Fibroblast of lung (primary cell): ENCODE data around the gene TENM4.

Experiments
- EZH2 ChIP-seq: IDR thresholded peaks from 2 replicates; pipeline ENCODE4 v1.5.1; 2012; ENCODE audit warnings: low read length, control low read depth, mild to moderate bottlenecking; ENCODE audit errors: missing control alignments
- TF ChIP-seq, protein P1 (sequence below), 2 donors: IDR thresholded peaks in 1 of 2; conservative IDR thresholded peaks in 1 of 2; 1 replicate in 1 of 2; 2 replicates in 1 of 2; pipeline ENCODE4 v1.5.1; 2011 to 2012; ENCODE audit warnings: low read length in 2 of 2, control low read depth in 1 of 2, inconsistent platforms in 1 of 2, low read depth in 1 of 2, mild to moderate bottlenecking in 1 of 2

GRCh38 chr11:79369055-79369454 lies 71.8 kb downstream of the TENM4 start:
- TF ChIP-seq, protein P1, sequence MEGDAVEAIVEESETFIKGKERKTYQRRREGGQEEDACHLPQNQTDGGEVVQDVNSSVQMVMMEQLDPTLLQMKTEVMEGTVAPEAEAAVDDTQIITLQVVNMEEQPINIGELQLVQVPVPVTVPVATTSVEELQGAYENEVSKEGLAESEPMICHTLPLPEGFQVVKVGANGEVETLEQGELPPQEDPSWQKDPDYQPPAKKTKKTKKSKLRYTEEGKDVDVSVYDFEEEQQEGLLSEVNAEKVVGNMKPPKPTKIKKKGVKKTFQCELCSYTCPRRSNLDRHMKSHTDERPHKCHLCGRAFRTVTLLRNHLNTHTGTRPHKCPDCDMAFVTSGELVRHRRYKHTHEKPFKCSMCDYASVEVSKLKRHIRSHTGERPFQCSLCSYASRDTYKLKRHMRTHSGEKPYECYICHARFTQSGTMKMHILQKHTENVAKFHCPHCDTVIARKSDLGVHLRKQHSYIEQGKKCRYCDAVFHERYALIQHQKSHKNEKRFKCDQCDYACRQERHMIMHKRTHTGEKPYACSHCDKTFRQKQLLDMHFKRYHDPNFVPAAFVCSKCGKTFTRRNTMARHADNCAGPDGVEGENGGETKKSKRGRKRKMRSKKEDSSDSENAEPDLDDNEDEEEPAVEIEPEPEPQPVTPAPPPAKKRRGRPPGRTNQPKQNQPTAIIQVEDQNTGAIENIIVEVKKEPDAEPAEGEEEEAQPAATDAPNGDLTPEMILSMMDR (conservative IDR thresholded peaks at IDR 0.05 in 1 of 2, IDR thresholded peaks at IDR 0.05 in 1 of 2; ENCODE audit: low read depth in 1 of 2, low read length in 2 of 2), result no peak
- no peak for TF ChIP-seq EZH2
